ENCODE results near the gene ADCK1.

- TF ChIP-seq POLR2A (IDR thresholded peaks at IDR 0.05), result no peak
- TF ChIP-seq CTCF (IDR thresholded peaks at IDR 0.05), result no peak
- no peak for TF ChIP-seq POLR2AphosphoS5 (IDR thresholded peaks at IDR 0.05)
These were observed 47.0 kb upstream of the ADCK1 start for GRCh38 chr14:77752799-77753516.

Measured in upper lobe of left lung (tissue), 4 donors.